SK-N-SH (cell line): ENCODE data around the gene SHB. TPM values are rescaled to one million over a fixed set of nuclear protein-coding genes. Genes with fewer than 3 reads are reported as not detected.

Experiments used
- CTCF ChIA-PET: fragments of 300-600, 350-600 bp; formaldehyde crosslinking; extraction: SDS; loops from one replicate; lab custom pipeline; 2021; lab: Yijun Ruan, JAX
- POLR2A ChIA-PET: fragments of 350-600 bp; sonication (Branson Sonifier 250); formaldehyde crosslinking; extraction: SDS; loops from one replicate; lab custom pipeline; 2020; ENCODE audit warnings: antibody characterized with exemption, inconsistent platforms; lab: Yijun Ruan, JAX
- DNase-seq: peaks from one replicate; pipeline ENCODE4 v3.0.0; 2012
- H2AFZ ChIP-seq: fragments of 200-600 bp; sonication (generic); 2 replicates; pipeline ENCODE4 v1.8.1; 2016; ENCODE audit warnings: antibody characterized with exemption, mild to moderate bottlenecking, low read depth
- H3F3A ChIP-seq: fragments of 200-600 bp; sonication (generic); replicated peaks from 2 replicates; pipeline ENCODE3; 2016; ENCODE audit warnings: antibody characterized with exemption, mild to moderate bottlenecking; ENCODE audit not compliant: insufficient read depth
- H3K27ac ChIP-seq, 2 experiments: fragments of 200-500 bp in 1 of 2; fragments of 200-600 bp in 1 of 2; sonication (Bioruptor generic) in 1 of 2; sonication (generic), shearing (Covaris generic) in 1 of 2; 2 replicates each; pipeline versions ENCODE4 v1.5.1 to v1.6.1; 2014 to 2016; ENCODE audit warnings: low read depth in 2 of 2, inconsistent platforms in 1 of 2, low read length in 1 of 2, mild to moderate bottlenecking in 1 of 2, mixed read lengths in 1 of 2
- H3K27me3 ChIP-seq: fragments of 200-600 bp; sonication (generic), shearing (Covaris generic); 2 replicates; pipeline ENCODE4 v1.6.1; 2016; ENCODE audit warnings: mixed run types; ENCODE audit not compliant: insufficient read depth
- H3K36me3 ChIP-seq, 2 experiments: fragments of 200-500 bp in 1 of 2; fragments of 200-600 bp in 1 of 2; sonication (Bioruptor generic) in 1 of 2; sonication (generic) in 1 of 2; replicated peaks in 1 of 2; 2 replicates each; pipeline versions ENCODE3 to v1.5.1; 2014 to 2016; ENCODE audit warnings: low read length in 1 of 2, mild to moderate bottlenecking in 1 of 2; ENCODE audit not compliant: insufficient read depth in 2 of 2, control insufficient read depth in 1 of 2
- H3K4me1 ChIP-seq, 2 experiments: fragments of 200-500 bp in 1 of 2; fragments of 200-600 bp in 1 of 2; sonication (Bioruptor generic) in 1 of 2; sonication (generic), shearing (Covaris generic) in 1 of 2; 2 replicates each; pipeline versions ENCODE4 v1.5.1 to v1.6.1; 2014 to 2016; ENCODE audit warnings: low read depth in 1 of 2, low read length in 1 of 2, mixed run types in 1 of 2; ENCODE audit not compliant: insufficient read depth in 2 of 2, control insufficient read depth in 1 of 2
- H3K4me2 ChIP-seq: fragments of 200-600 bp; sonication (generic), shearing (Covaris generic); 2 replicates; pipeline ENCODE4 v1.6.1; 2017; ENCODE audit warnings: mixed run types
- H3K4me3 ChIP-seq, 2 experiments: fragments of 200-500 bp in 1 of 2; fragments of 200-600 bp in 1 of 2; sonication (Bioruptor generic) in 1 of 2; sonication (generic), shearing (Covaris generic) in 1 of 2; 2 replicates each; pipeline versions ENCODE4 v1.5.1 to v1.8.1; 2014 to 2016; ENCODE audit warnings: low read depth in 2 of 2, inconsistent platforms in 1 of 2, low read length in 1 of 2, mild to moderate bottlenecking in 1 of 2, mixed read lengths in 1 of 2, moderate library complexity in 1 of 2
- H3K79me2 ChIP-seq: fragments of 200-600 bp; sonication (generic); 2 replicates; pipeline ENCODE4 v1.8.1; 2017; ENCODE audit warnings: mild to moderate bottlenecking; ENCODE audit not compliant: insufficient read depth
- H3K9ac ChIP-seq: fragments of 200-600 bp; sonication (generic); 2 replicates; pipeline ENCODE4 v1.6.1; 2017; ENCODE audit warnings: mixed run types
- H3K9me2 ChIP-seq: fragments of 200-600 bp; sonication (generic); 2 replicates; pipeline ENCODE4 v1.6.1; 2017; ENCODE audit warnings: mixed run types
- H3K9me3 ChIP-seq: fragments of 200-600 bp; sonication (generic); 2 replicates; pipeline ENCODE4 v1.6.1; 2017; ENCODE audit warnings: mixed run types, mild to moderate bottlenecking, moderate library complexity
- H4K20me1 ChIP-seq: fragments of 200-600 bp; sonication (generic); 2 replicates; pipeline ENCODE4 v1.6.1; 2017; ENCODE audit warnings: mild to moderate bottlenecking, mixed run types; ENCODE audit not compliant: insufficient read depth
- CHD2 ChIP-seq: fragments of 150-350 bp; IDR thresholded peaks from 2 replicates; pipeline ENCODE4 v1.6.1; 2018; ENCODE audit warnings: low read length; ENCODE audit not compliant: partially characterized antibody
- ELF1 ChIP-seq: IDR thresholded peaks from 2 replicates; pipeline ENCODE4 v1.4.0; 2012
- FOSL2 ChIP-seq: IDR thresholded peaks from 2 replicates; pipeline ENCODE4 v1.4.0; 2012; ENCODE audit warnings: low read depth, mild to moderate bottlenecking, moderate library complexity, borderline replicate concordance
- FOXJ3 ChIP-seq: sonication (generic); formaldehyde crosslinking; IDR thresholded peaks from 2 replicates; pipeline ENCODE4 v1.5.1; 2020; ENCODE audit warnings: mild to moderate bottlenecking, missing genetic modification reagents
- FOXM1 ChIP-seq: IDR thresholded peaks from 2 replicates; pipeline ENCODE4 v1.4.0; 2012; ENCODE audit warnings: low read depth, mild to moderate bottlenecking
- GABPA ChIP-seq: IDR thresholded peaks from 2 replicates; pipeline ENCODE4 v1.4.0; 2012; ENCODE audit warnings: low read depth, mild to moderate bottlenecking
- GATA2 ChIP-seq: sonication (generic); formaldehyde crosslinking; IDR thresholded peaks from 2 replicates; pipeline ENCODE4 v1.5.0; 2020; ENCODE audit warnings: mild to moderate bottlenecking, missing genetic modification reagents
- MEF2A ChIP-seq: IDR thresholded peaks from 2 replicates; pipeline ENCODE4 v1.4.0; 2012; ENCODE audit warnings: low read depth, borderline replicate concordance
- MXI1 ChIP-seq: IDR thresholded peaks from 2 replicates; pipeline ENCODE4 v1.6.1; 2012; ENCODE audit warnings: mild to moderate bottlenecking, low read depth, low read length, improper control_type of control experiment
- NFIC ChIP-seq: IDR thresholded peaks from 2 replicates; pipeline ENCODE4 v1.4.0; 2012; ENCODE audit warnings: borderline replicate concordance
- NRF1 ChIP-seq: IDR thresholded peaks from 2 replicates; pipeline ENCODE4 v1.6.1; 2012; ENCODE audit warnings: low read depth, mild to moderate bottlenecking, low read length
- POLR2AphosphoS5 ChIP-seq: IDR thresholded peaks from 2 replicates; pipeline ENCODE4 v1.6.1; 2012; ENCODE audit warnings: low read depth, low read length
- RAD21 ChIP-seq: IDR thresholded peaks from 2 replicates; pipeline ENCODE4 v1.6.1; 2012; ENCODE audit warnings: mild to moderate bottlenecking, low read length
- RCOR1 ChIP-seq: fragments of 150-350 bp; IDR thresholded peaks from 2 replicates; pipeline ENCODE4 v1.6.1; 2017; ENCODE audit warnings: antibody characterized with exemption, low read length
- RFX5 ChIP-seq: IDR thresholded peaks from 2 replicates; pipeline ENCODE4 v1.6.1; 2012; ENCODE audit warnings: mild to moderate bottlenecking, improper control_type of control experiment, low read length
- SIN3A ChIP-seq: IDR thresholded peaks from 2 replicates; pipeline ENCODE4 v1.6.1; 2012; ENCODE audit warnings: low read depth, mild to moderate bottlenecking, low read length, moderate library complexity, borderline replicate concordance
- TAF1 ChIP-seq: IDR thresholded peaks from 2 replicates; pipeline ENCODE4 v1.6.1; 2012; ENCODE audit warnings: low read depth, mild to moderate bottlenecking, low read length, moderate library complexity, borderline replicate concordance
- WGBS: methylation state at CpG from one replicate; pipeline ENCODE4 v1.1.6; 2017; ENCODE audit warnings: low lambda C conversion rate; 5-methylcytosine and 5-hydroxymethylcytosine counted together
- polyA plus RNA-seq, 3 experiments: library from polyadenylated mRNA; depleted of rRNA; stranded (reverse); fragments of >200 nt; gene quantifications; 2 replicates each; pipeline ENCODE4 v1.2.3, GENCODE V29; 2012
- TF ChIP-seq, protein P1 (sequence below): IDR thresholded peaks from 2 replicates; pipeline ENCODE4 v1.4.0; 2012; ENCODE audit warnings: low read depth
- TF ChIP-seq, protein P2 (sequence below): IDR thresholded peaks from 2 replicates; pipeline ENCODE4; 2012
- TF ChIP-seq, protein P3 (sequence below): fragments of 200-600 bp; sonication (generic); IDR thresholded peaks from 2 replicates; pipeline ENCODE4 v1.6.1; 2017; ENCODE audit warnings: antibody characterized with exemption, mild to moderate bottlenecking, moderate library complexity
- TF ChIP-seq, protein P4 (sequence below): IDR thresholded peaks from 2 replicates; pipeline ENCODE4 v1.4.0; 2012; ENCODE audit warnings: low read depth, borderline replicate concordance
- TF ChIP-seq, protein P5 (sequence below): IDR thresholded peaks from 2 replicates; pipeline ENCODE4 v1.4.0; 2012; ENCODE audit warnings: low read depth, borderline replicate concordance

SHB gene
- polyA plus RNA-seq, 1 of the 3 experiments (the other 2 are of a cell fraction), result 26.0 TPM

DNA sequence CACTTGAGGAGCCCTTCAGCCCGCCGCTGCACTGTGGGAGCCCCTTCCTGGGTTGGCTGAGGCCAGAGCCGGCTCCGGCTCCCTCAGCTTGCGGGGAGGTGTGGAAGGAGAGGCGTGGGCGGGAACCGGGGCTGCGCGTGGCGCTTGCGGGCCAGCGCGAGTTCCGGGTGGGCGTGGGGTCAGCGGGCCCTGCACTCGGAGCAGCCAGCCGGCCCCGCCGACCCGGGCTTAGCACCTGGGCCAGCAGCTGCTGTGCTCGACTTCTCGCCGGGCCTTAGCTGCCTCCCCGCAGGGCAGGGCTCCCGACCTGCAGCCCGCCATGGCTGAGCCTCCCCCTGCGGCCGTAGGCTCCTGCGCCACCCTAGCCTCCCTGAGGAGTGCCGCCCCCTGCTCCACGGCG, 6.2 kb upstream of the SHB start:
- Histone ChIP-seq H3K4me1 (peaks cover 18 to 20% of the 10 kb centered on the region in 2 experiments), H3F3A (peaks cover 12% of the 10 kb centered on the region), H2AFZ (no peak overlapping the region), H3K27me3 (no peaks in the 10 kb centered on the region), H3K9me2 (no peaks in the 10 kb centered on the region), H3K27ac (no peak overlapping the region), H3K4me2 (no peak overlapping the region), H3K36me3 (no peaks in the 10 kb centered on the region), H3K9me3 (no peaks in the 10 kb centered on the region), H3K9ac (no peak overlapping the region), H4K20me1 (no peaks in the 10 kb centered on the region), H3K4me3 (no peak overlapping the region), H3K79me2 (no peaks in the 10 kb centered on the region)
- TF ChIP-seq CHD2 (no peak), ELF1 (no peak), FOXJ3 (CRISPR knock-in tag) (no peak), POLR2AphosphoS5 (no peak), RAD21 (no peak), MXI1 (no peak), SIN3A (no peak), NRF1 (no peak)
- ChIA-PET POLR2A (no interaction called here), CTCF (interaction anchor here (1.3 kb wide), 1 partner anchor 162 kb away, joined by 3 read pairs; no protein-coding TSS in a partner anchor)
- 100% methylated on average over 1 of the region's 34 CpGs for WGBS
- DNase-seq, result no peak

DNA sequence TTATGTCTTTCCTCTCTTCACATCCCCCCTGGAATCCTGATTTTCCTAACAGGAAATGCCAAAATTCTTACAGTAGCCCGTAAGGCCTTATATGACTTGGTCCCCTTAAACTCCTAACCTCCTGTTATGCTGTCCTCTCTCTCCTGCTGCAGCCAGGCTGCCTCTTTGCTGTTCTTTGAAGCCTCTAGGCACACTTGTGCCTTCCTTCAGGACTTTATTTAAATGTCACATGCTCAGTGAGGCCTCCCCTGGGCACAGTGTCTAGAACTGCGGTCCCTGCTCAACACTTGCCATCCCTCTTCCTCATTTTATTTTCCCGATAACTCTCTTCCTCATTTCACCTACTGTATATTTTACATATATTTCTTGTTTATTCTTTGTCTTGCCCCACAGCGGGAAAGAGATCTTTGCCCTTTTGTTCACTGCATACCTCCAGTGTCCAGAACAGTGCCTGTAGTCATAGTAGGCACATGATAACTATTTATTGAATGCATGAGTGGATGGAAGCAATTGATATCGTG, 5.5 kb upstream of the SHB start:
- no peaks in the 10 kb centered on the region for H3K9me3 ChIP-seq
- no peaks in the 10 kb centered on the region for H3K9me2 ChIP-seq
- WGBS, result 81% methylated on average over 5 of the region's 5 CpGs
- H3K4me2 ChIP-seq, result peak overlapping the region; percentile 34
- peak overlapping the region; percentile 60; the same call in 1 of the 2 replicates for H2AFZ ChIP-seq
- H3K36me3 ChIP-seq, result no peaks in the 10 kb centered on the region
- CTCF ChIA-PET, result no interaction called here
- no peak for TF ChIP-seq RFX5
- TF ChIP-seq MXI1, result no peak
- TF ChIP-seq FOXM1, result no peak
- TF ChIP-seq FOXJ3 (CRISPR knock-in tag), result no peak
- TF ChIP-seq, protein P1, sequence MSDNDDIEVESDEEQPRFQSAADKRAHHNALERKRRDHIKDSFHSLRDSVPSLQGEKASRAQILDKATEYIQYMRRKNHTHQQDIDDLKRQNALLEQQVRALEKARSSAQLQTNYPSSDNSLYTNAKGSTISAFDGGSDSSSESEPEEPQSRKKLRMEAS, result no peak
- no peak for TF ChIP-seq NFIC
- TF ChIP-seq, protein P2, sequence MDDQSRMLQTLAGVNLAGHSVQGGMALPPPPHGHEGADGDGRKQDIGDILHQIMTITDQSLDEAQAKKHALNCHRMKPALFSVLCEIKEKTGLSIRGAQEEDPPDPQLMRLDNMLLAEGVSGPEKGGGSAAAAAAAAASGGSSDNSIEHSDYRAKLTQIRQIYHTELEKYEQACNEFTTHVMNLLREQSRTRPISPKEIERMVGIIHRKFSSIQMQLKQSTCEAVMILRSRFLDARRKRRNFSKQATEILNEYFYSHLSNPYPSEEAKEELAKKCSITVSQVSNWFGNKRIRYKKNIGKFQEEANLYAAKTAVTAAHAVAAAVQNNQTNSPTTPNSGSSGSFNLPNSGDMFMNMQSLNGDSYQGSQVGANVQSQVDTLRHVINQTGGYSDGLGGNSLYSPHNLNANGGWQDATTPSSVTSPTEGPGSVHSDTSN, result no peak
- TF ChIP-seq, protein P3, sequence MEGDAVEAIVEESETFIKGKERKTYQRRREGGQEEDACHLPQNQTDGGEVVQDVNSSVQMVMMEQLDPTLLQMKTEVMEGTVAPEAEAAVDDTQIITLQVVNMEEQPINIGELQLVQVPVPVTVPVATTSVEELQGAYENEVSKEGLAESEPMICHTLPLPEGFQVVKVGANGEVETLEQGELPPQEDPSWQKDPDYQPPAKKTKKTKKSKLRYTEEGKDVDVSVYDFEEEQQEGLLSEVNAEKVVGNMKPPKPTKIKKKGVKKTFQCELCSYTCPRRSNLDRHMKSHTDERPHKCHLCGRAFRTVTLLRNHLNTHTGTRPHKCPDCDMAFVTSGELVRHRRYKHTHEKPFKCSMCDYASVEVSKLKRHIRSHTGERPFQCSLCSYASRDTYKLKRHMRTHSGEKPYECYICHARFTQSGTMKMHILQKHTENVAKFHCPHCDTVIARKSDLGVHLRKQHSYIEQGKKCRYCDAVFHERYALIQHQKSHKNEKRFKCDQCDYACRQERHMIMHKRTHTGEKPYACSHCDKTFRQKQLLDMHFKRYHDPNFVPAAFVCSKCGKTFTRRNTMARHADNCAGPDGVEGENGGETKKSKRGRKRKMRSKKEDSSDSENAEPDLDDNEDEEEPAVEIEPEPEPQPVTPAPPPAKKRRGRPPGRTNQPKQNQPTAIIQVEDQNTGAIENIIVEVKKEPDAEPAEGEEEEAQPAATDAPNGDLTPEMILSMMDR, result no peak
- TF ChIP-seq RCOR1, result no peak
- TF ChIP-seq GABPA, result no peak
- no peak for TF ChIP-seq TAF1
- TF ChIP-seq GATA2, result no peak
- TF ChIP-seq ELF1, result no peak
- TF ChIP-seq FOSL2, result no peak
- TF ChIP-seq, protein P4, sequence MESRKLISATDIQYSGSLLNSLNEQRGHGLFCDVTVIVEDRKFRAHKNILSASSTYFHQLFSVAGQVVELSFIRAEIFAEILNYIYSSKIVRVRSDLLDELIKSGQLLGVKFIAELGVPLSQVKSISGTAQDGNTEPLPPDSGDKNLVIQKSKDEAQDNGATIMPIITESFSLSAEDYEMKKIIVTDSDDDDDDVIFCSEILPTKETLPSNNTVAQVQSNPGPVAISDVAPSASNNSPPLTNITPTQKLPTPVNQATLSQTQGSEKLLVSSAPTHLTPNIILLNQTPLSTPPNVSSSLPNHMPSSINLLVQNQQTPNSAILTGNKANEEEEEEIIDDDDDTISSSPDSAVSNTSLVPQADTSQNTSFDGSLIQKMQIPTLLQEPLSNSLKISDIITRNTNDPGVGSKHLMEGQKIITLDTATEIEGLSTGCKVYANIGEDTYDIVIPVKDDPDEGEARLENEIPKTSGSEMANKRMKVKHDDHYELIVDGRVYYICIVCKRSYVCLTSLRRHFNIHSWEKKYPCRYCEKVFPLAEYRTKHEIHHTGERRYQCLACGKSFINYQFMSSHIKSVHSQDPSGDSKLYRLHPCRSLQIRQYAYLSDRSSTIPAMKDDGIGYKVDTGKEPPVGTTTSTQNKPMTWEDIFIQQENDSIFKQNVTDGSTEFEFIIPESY, result no peak
- no peak for TF ChIP-seq MEF2A
- TF ChIP-seq, protein P5, sequence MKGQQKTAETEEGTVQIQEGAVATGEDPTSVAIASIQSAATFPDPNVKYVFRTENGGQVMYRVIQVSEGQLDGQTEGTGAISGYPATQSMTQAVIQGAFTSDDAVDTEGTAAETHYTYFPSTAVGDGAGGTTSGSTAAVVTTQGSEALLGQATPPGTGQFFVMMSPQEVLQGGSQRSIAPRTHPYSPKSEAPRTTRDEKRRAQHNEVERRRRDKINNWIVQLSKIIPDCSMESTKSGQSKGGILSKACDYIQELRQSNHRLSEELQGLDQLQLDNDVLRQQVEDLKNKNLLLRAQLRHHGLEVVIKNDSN, result no peak
- no peak for TF ChIP-seq NRF1
- TF ChIP-seq, all 33 proteins: peak for 0
- no peaks in the 10 kb centered on the region for H3K27me3 ChIP-seq
- H3F3A ChIP-seq, result peaks cover 12% of the 10 kb centered on the region
- H3K9ac ChIP-seq, result no peak overlapping the region
- no peak overlapping the region for H3K4me3 ChIP-seq
- DNase-seq, result no peak
- H3K27ac ChIP-seq, result peak overlapping the region in 1 of 2 experiments; percentile 5; a peak in 1 of 4 replicates
- no peaks in the 10 kb centered on the region for H3K79me2 ChIP-seq
- peaks cover 20 to 22% of the 10 kb centered on the region in 2 experiments for H3K4me1 ChIP-seq
- POLR2A ChIA-PET, result no interaction called here
- H4K20me1 ChIP-seq, result no peaks in the 10 kb centered on the region
